A549 (cell line): ENCODE data around the gene TCFL5. TPM values are rescaled to one million over a fixed set of nuclear protein-coding genes. Genes with fewer than 3 reads are reported as not detected.
"Not testable (repeated sequence)": the region's sequence is repeated elsewhere in the genome, so short reads cannot be mapped to it uniquely, and the experiment has no call there.

Experiments
- ATAC-seq, 2 experiments: fragments of 200-7000 bp in 1 of 2; fragments of >200 bp in 1 of 2; cut with Nextera tagmentation in 1 of 2; cut with Tn5 transposase in 1 of 2; 3 replicates each; pipeline versions ENCODE4 v1.8.0 to v1.9.1; 2018 to 2020; ENCODE audit warnings: mild to moderate bottlenecking in 1 of 2, moderate library complexity in 1 of 2
- CTCF ChIA-PET: fragments of 300-600 bp; sonication (Branson Sonifier 250); formaldehyde crosslinking; extraction: SDS; loops from one replicate; lab custom pipeline; 2021; ENCODE audit warnings: antibody characterized with exemption, inconsistent platforms; lab: Yijun Ruan, JAX
- POLR2A ChIA-PET: fragments of 350-600 bp; formaldehyde crosslinking; extraction: SDS; loops from one replicate; lab custom pipeline; 2021; ENCODE audit warnings: antibody characterized with exemption, inconsistent platforms; lab: Yijun Ruan, JAX
- DNase-seq, 2 experiments: peaks; one replicate each; pipeline versions ENCODE4 v3.0.0 to v3.0.0-alpha.2; 2011 to 2016; ENCODE audit warnings: low read depth in 1 of 2, low spot score in 1 of 2
- FAIRE-seq: peaks from 2 replicates; lab custom pipeline; 2011; peaks lifted over from hg19 to GRCh38; lab: Jason Lieb, UNC
- H3K27ac ChIP-seq, 2 experiments: fragments of >200 bp; sonication (Bioruptor Twin); formaldehyde crosslinking; 3 replicates each; pipeline ENCODE4 v1.5.1; 2016 to 2017
- H3K4me1 ChIP-seq: fragments of >200 bp; sonication (Bioruptor Twin); formaldehyde crosslinking; 3 replicates; pipeline ENCODE4 v1.6.1; 2016
- H3K4me2 ChIP-seq: fragments of >200 bp; sonication (Bioruptor Twin); formaldehyde crosslinking; 3 replicates; pipeline ENCODE4 v1.6.1; 2016
- H3K4me3 ChIP-seq: fragments of >200 bp; sonication (Bioruptor Twin); formaldehyde crosslinking; 3 replicates; pipeline ENCODE4 v1.5.1; 2016
- H3K9me3 ChIP-seq: fragments of >200 bp; sonication (Bioruptor Twin); formaldehyde crosslinking; 3 replicates; pipeline ENCODE4 v1.6.1; 2016
- CBX8 ChIP-seq: fragments of 200-600 bp; sonication (generic); IDR thresholded peaks from 2 replicates; pipeline ENCODE4 v1.6.1; 2016
- CEBPB ChIP-seq, 2 experiments: fragments of >200 bp in 1 of 2; sonication (Bioruptor Twin) in 1 of 2; formaldehyde crosslinking in 1 of 2; IDR thresholded peaks; 2 replicates each; pipeline ENCODE4 v1.6.1; 2012 to 2016
- CHD2 ChIP-seq: fragments of 150-350 bp; IDR thresholded peaks from 2 replicates; pipeline ENCODE4 v1.6.1; 2014; ENCODE audit warnings: low read length; ENCODE audit not compliant: partially characterized antibody
- CHD4 ChIP-seq: fragments of 200-600 bp; sonication (generic); IDR thresholded peaks from 2 replicates; pipeline ENCODE4 v1.6.1; 2016; ENCODE audit warnings: antibody characterized with exemption, mild to moderate bottlenecking, borderline replicate concordance
- FOSB ChIP-seq: fragments of 250-450 bp; sonication (Bioruptor Pico); IDR thresholded peaks from 2 replicates; pipeline ENCODE4 v1.5.0; 2020; ENCODE audit warnings: mild to moderate bottlenecking, moderate library complexity
- HDAC2 ChIP-seq: fragments of 200-600 bp; sonication (generic); IDR thresholded peaks from 2 replicates; pipeline ENCODE4 v1.6.1; 2016
- HEYL ChIP-seq: fragments of 250-450 bp; sonication (Bioruptor Pico); IDR thresholded peaks from 2 replicates; pipeline ENCODE4 v1.8.0; 2021; ENCODE audit warnings: mild to moderate bottlenecking, moderate library complexity
- HOXA7 ChIP-seq: fragments of 250-450 bp; sonication (Bioruptor Pico); IDR thresholded peaks from 2 replicates; pipeline ENCODE4 v1.5.0; 2020; ENCODE audit warnings: mild to moderate bottlenecking, moderate library complexity
- JUN ChIP-seq, 2 experiments: fragments of >200 bp; sonication (Bioruptor Twin); formaldehyde crosslinking; IDR thresholded peaks; 2 replicates in 1 of 2; 3 replicates in 1 of 2; pipeline ENCODE4 v1.6.1; 2016 to 2017
- JUNB ChIP-seq: fragments of >200 bp; sonication (Bioruptor Twin); formaldehyde crosslinking; IDR thresholded peaks from 2 replicates; pipeline ENCODE4 v1.6.1; 2016
- MAFK ChIP-seq: fragments of 450-650 bp; IDR thresholded peaks from 2 replicates; pipeline ENCODE4 v1.6.1; 2014; ENCODE audit not compliant: partially characterized antibody
- MAZ ChIP-seq: fragments of 150-350 bp; IDR thresholded peaks from 2 replicates; pipeline ENCODE4 v1.6.1; 2014; ENCODE audit warnings: antibody characterized with exemption, low read depth, low read length, borderline replicate concordance
- NR3C1 ChIP-seq: fragments of >200 bp; sonication (Bioruptor Twin); formaldehyde crosslinking; IDR thresholded peaks from 3 replicates; pipeline ENCODE4 v1.6.1; 2017
- PHF8 ChIP-seq: fragments of 200-600 bp; sonication (generic); IDR thresholded peaks from 2 replicates; pipeline ENCODE4 v1.6.1; 2016; ENCODE audit warnings: low read depth, mild to moderate bottlenecking, antibody characterized with exemption, moderate library complexity, borderline replicate concordance
- POLR2A ChIP-seq: IDR thresholded peaks from 2 replicates; pipeline ENCODE4 v1.6.1; 2012; ENCODE audit warnings: mild to moderate bottlenecking, low read length
- RAD21 ChIP-seq, 2 experiments: fragments of >200 bp in 1 of 2; sonication (Bioruptor Twin) in 1 of 2; formaldehyde crosslinking in 1 of 2; IDR thresholded peaks in 1 of 2; conservative IDR thresholded peaks in 1 of 2; 2 replicates in 1 of 2; 3 replicates in 1 of 2; pipeline ENCODE4 v1.6.1; 2012 to 2018; ENCODE audit warnings: inconsistent platforms in 1 of 2
- SMC3 ChIP-seq: fragments of >200 bp; sonication (Bioruptor Twin); formaldehyde crosslinking; IDR thresholded peaks from 3 replicates; pipeline ENCODE4 v1.6.1; 2018; ENCODE audit warnings: inconsistent platforms
- ZC3H11A ChIP-seq: fragments of 450-650 bp; IDR thresholded peaks from 2 replicates; pipeline ENCODE4 v1.6.1; 2014; ENCODE audit warnings: antibody characterized with exemption, mild to moderate bottlenecking
- ZFP36 ChIP-seq: fragments of 450-650 bp; IDR thresholded peaks from 2 replicates; pipeline ENCODE4 v1.6.1; 2014; ENCODE audit warnings: borderline replicate concordance; ENCODE audit not compliant: partially characterized antibody
- WGBS: methylation state at CpG from one replicate; pipeline ENCODE4 v1.1.6; 2017; ENCODE audit errors: missing lambda C conversion rate; 5-methylcytosine and 5-hydroxymethylcytosine counted together
- polyA plus RNA-seq, 4 experiments: library from polyadenylated mRNA; depleted of rRNA in 3 of 4; stranded (reverse); fragments of >200 nt; fragmentation: RNase III in 1 of 4; extraction: RNeasy Plus Mini Kit Qiagen cat#74134 plus additional on column Dnase treatment in 1 of 4; gene quantifications; 2 replicates in 3 of 4; 3 replicates in 1 of 4; pipeline ENCODE4 v1.2.3, GENCODE V29; 2011 to 2017
- TF ChIP-seq, protein P1 (sequence below): IDR thresholded peaks from 2 replicates; pipeline ENCODE4 v1.6.1; 2012; ENCODE audit warnings: low read depth, borderline replicate concordance
- TF ChIP-seq, protein P2 (sequence below): fragments of >200 bp; sonication (Bioruptor Twin); formaldehyde crosslinking; IDR thresholded peaks from 3 replicates; pipeline ENCODE4 v1.5.1; 2016
- TF ChIP-seq, protein P3 (sequence below): fragments of 200-600 bp; sonication (generic); IDR thresholded peaks from 2 replicates; pipeline ENCODE4 v1.6.1; 2016; ENCODE audit warnings: antibody characterized with exemption, mild to moderate bottlenecking, moderate library complexity
- TF ChIP-seq, protein P4 (sequence below): IDR thresholded peaks from 2 replicates; pipeline ENCODE4 v1.6.1; 2012

TCFL5 gene
- polyA plus RNA-seq, 2 of the 4 experiments (the other 2 are of a cell fraction), result 5.6 to 7.1 TPM

DNA sequence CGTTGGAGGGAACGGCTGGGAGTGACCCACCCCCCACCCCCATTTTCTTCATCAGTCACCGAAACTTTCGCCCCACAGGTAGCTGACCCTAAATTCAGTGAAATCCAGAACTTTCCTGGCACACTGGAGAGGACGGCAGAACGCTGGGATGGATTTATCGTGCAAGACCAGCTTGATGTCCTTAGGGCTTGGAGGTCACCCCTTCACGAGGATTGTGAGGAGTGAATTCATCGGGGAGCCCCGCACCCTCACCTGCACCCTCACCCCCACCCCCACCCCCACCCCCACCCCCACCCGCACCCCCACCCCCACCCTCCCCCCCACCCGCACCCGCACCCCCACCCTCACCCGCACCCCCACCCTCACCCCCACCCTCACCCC is 13.3 kb upstream of the TCFL5 start:
- DNase-seq, result no peak
- Histone ChIP-seq H3K4me2 (peak overlapping the region; percentile 97), H3K9me3 (no peaks in the 10 kb centered on the region; the same call in 2 of the 3 replicates), H3K27ac (peak overlapping the region; percentile 84 to 87), H3K4me1 (peaks cover 15% of the 10 kb centered on the region), H3K4me3 (peak overlapping the region; percentile 35; the same call in 1 of the 3 replicates)
- ChIA-PET CTCF (interaction anchor here (0.5 to 8.1 kb wide), 21 partner anchors 11 to 179 kb away, joined by 3 to 121 read pairs (median 6); partner anchors contain the start of gene TCFL5), POLR2A (interaction anchor here (0.6 to 2.1 kb wide), 8 partner anchors 12 to 385 kb away, joined by 3 to 12 read pairs (median 4); partner anchors contain the start of genes GID8 and TCFL5)
- WGBS, result 5% methylated on average over 9 of the region's 14 CpGs
- no peak for FAIRE-seq
- TF ChIP-seq, protein P1, sequence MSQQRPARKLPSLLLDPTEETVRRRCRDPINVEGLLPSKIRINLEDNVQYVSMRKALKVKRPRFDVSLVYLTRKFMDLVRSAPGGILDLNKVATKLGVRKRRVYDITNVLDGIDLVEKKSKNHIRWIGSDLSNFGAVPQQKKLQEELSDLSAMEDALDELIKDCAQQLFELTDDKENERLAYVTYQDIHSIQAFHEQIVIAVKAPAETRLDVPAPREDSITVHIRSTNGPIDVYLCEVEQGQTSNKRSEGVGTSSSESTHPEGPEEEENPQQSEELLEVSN, result no peak
- ATAC-seq, result no peak

DNA sequence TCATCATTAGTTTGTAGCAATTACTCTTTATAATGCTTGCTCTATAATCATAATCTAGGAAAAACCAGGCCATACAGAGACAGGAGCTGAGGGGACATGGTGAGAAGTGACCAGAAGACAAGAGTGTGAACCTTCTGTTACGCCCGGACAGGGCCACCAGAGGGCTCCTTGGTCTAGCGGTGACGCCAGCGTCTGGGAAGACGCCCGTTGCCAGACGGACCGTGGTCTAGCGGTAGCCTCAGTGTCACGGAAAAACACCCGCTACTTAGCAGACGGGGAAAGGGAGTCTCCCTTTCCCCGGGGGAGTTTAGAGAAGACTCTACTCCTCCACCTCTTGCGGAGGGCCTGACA is 12.0 kb upstream of the TCFL5 start:
- H3K4me2 ChIP-seq, result peak overlapping the region; percentile 97
- peak; percentile 65 for TF ChIP-seq SMC3
- TF ChIP-seq, protein P2, sequence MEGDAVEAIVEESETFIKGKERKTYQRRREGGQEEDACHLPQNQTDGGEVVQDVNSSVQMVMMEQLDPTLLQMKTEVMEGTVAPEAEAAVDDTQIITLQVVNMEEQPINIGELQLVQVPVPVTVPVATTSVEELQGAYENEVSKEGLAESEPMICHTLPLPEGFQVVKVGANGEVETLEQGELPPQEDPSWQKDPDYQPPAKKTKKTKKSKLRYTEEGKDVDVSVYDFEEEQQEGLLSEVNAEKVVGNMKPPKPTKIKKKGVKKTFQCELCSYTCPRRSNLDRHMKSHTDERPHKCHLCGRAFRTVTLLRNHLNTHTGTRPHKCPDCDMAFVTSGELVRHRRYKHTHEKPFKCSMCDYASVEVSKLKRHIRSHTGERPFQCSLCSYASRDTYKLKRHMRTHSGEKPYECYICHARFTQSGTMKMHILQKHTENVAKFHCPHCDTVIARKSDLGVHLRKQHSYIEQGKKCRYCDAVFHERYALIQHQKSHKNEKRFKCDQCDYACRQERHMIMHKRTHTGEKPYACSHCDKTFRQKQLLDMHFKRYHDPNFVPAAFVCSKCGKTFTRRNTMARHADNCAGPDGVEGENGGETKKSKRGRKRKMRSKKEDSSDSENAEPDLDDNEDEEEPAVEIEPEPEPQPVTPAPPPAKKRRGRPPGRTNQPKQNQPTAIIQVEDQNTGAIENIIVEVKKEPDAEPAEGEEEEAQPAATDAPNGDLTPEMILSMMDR, result peak; percentile 49
- peak; percentile 61 to 63 for TF ChIP-seq RAD21 (conservative IDR thresholded peaks at IDR 0.05 in 1 of 2, IDR thresholded peaks at IDR 0.05 in 1 of 2)
- peak overlapping the region; percentile 35; the same call in 2 of the 3 replicates for H3K4me3 ChIP-seq
- H3K9me3 ChIP-seq, ATAC-seq, FAIRE-seq, POLR2A ChIA-PET: not testable (repeated sequence)
- DNase-seq, result peak in 1 of 2 experiments; percentile 83
- under 1% methylated on average over 14 of the region's 15 CpGs for WGBS
- CTCF ChIA-PET, result interaction anchor here (0.9 to 8.1 kb wide), 14 partner anchors 10 to 138 kb away, joined by 3 to 121 read pairs (median 4); partner anchors contain the start of gene TCFL5
- H3K27ac ChIP-seq, result peak overlapping the region; percentile 84 to 87
- H3K4me1 ChIP-seq, result peaks cover 15% of the 10 kb centered on the region

DNA sequence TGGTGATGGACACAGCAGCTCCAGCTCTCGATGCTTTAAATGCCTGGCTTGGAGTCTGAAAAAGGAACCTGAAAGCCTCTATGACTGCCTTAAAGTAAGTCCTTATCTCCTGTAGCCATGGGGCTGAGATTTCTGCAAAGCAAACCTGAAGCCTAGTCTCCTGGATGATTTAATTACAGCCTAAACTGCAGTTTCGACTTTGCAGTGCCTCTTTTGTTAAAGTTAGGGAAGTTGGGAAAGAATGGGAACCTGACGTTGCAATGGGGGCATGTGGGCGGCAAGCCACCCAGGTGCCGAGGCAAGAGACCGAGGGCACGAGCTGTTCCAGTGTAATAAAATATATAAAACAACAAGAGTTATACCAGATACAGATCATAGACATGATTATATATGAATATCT is 11.7 kb upstream of the TCFL5 start:
- FAIRE-seq (no peak), DNase-seq (no peak), ATAC-seq (no peak)
- WGBS, result 55% methylated on average over 7 of the region's 7 CpGs
- no peak overlapping the region for H3K4me3 ChIP-seq
- TF ChIP-seq CHD2 (no peak), PHF8 (no peak), NR3C1 (no peak), FOSB (0 out of 2 replicates have a peak, but pooled peaks have one; percentile 54), CBX8 (no peak)
- ChIA-PET POLR2A (no interaction called here), CTCF (interaction anchor here (0.9 to 8.1 kb wide), 14 partner anchors 10 to 138 kb away, joined by 3 to 121 read pairs (median 4); partner anchors contain the start of gene TCFL5)
- no peaks in the 10 kb centered on the region; the same call in 2 of the 3 replicates for H3K9me3 ChIP-seq
- H3K4me1 ChIP-seq, result peaks cover 15% of the 10 kb centered on the region
- no peak overlapping the region for H3K27ac ChIP-seq
- peak overlapping the region; percentile 97; the same call in 1 of the 3 replicates for H3K4me2 ChIP-seq

DNA sequence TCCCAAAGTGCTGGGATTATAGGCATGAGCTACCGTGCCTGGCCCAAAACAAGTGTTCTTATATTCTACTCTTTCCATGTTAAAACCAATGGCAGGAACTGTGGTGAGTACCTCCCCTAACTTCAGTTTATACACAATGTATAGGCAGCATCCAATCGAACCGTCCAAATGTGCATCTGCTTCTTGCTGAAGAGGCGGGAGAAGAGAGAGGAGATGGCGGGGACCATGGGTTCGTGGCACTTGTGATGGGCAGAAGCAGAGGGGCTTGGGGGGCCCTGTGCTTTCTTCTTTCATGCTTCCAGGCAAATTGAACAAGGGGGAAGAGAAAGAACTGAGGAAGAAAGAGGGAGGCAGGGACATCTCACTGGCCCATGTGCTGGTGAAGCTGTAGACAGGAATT is 11.2 kb upstream of the TCFL5 start:
- POLR2A ChIA-PET, result no interaction called here
- Histone ChIP-seq H3K4me1 (peaks cover 15% of the 10 kb centered on the region), H3K4me2 (no peak overlapping the region), H3K9me3 (no peaks in the 10 kb centered on the region; the same call in 2 of the 3 replicates), H3K4me3 (no peak overlapping the region), H3K27ac (no peak overlapping the region)
- WGBS, result 92% methylated on average over 6 of the region's 6 CpGs
- DNase-seq (no peak), ATAC-seq (no peak), FAIRE-seq (no peak)
- TF ChIP-seq, protein P3, sequence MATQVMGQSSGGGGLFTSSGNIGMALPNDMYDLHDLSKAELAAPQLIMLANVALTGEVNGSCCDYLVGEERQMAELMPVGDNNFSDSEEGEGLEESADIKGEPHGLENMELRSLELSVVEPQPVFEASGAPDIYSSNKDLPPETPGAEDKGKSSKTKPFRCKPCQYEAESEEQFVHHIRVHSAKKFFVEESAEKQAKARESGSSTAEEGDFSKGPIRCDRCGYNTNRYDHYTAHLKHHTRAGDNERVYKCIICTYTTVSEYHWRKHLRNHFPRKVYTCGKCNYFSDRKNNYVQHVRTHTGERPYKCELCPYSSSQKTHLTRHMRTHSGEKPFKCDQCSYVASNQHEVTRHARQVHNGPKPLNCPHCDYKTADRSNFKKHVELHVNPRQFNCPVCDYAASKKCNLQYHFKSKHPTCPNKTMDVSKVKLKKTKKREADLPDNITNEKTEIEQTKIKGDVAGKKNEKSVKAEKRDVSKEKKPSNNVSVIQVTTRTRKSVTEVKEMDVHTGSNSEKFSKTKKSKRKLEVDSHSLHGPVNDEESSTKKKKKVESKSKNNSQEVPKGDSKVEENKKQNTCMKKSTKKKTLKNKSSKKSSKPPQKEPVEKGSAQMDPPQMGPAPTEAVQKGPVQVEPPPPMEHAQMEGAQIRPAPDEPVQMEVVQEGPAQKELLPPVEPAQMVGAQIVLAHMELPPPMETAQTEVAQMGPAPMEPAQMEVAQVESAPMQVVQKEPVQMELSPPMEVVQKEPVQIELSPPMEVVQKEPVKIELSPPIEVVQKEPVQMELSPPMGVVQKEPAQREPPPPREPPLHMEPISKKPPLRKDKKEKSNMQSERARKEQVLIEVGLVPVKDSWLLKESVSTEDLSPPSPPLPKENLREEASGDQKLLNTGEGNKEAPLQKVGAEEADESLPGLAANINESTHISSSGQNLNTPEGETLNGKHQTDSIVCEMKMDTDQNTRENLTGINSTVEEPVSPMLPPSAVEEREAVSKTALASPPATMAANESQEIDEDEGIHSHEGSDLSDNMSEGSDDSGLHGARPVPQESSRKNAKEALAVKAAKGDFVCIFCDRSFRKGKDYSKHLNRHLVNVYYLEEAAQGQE, result no peak
- TF ChIP-seq HEYL (CRISPR knock-in tag) (no peak), CHD4 (no peak), ZC3H11A (no peak), PHF8 (no peak), CEBPB (IDR thresholded peaks at IDR 0.05) (no peak), ZFP36 (no peak), HDAC2 (no peak), JUN (IDR thresholded peaks at IDR 0.05) (no peak), MAFK (no peak), HOXA7 (CRISPR knock-in tag) (no peak), CHD2 (no peak), MAZ (no peak), JUNB (no peak), POLR2A (no peak)
- TF ChIP-seq, protein P4, sequence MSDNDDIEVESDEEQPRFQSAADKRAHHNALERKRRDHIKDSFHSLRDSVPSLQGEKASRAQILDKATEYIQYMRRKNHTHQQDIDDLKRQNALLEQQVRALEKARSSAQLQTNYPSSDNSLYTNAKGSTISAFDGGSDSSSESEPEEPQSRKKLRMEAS, result no peak
- CTCF ChIA-PET, result interaction anchor here (0.9 to 8.1 kb wide), 14 partner anchors 9 to 138 kb away, joined by 3 to 121 read pairs (median 4); partner anchors contain the start of gene TCFL5
